Loucy (cell line): Measurements from ENCODE around the gene PPIP5K1.
"Not testable (repeated sequence)": the region's sequence is repeated elsewhere in the genome, so short reads cannot be mapped to it uniquely, and the experiment has no call there.

Source experiments
- EZH2phosphoT487 ChIP-seq: fragments of 200-600 bp; IDR thresholded peaks from 2 replicates; pipeline ENCODE4 v1.6.1; 2018; ENCODE audit warnings: antibody characterized with exemption, mild to moderate bottlenecking, moderate library complexity, borderline replicate concordance
- TF ChIP-seq, protein P1 (sequence below): fragments of 200-600 bp; sonication (generic); conservative IDR thresholded peaks from 2 replicates; pipeline ENCODE4 v1.5.1; 2014; ENCODE audit warnings: mild to moderate bottlenecking, antibody characterized with exemption, low read length

DNA sequence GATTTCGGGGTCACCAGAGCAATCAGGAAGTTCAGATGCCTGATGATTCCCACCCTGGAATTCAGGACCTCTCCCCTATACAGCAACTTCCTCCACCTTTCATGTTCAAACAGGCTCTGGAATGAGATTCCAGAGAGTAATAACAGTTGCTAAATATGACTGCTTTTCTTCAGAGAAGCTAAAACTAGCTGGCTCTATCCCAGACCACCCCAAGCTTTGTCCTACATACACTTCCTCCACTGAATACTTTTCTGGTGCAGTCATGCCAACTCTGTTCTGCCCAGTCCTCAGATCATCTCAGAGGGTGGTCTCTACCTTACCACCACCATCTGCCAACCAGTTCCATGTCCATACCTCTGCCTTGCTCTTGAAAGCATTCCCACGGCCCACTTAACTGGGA, 23.4 kb downstream of the PPIP5K1 start:
- TF ChIP-seq, protein P1, sequence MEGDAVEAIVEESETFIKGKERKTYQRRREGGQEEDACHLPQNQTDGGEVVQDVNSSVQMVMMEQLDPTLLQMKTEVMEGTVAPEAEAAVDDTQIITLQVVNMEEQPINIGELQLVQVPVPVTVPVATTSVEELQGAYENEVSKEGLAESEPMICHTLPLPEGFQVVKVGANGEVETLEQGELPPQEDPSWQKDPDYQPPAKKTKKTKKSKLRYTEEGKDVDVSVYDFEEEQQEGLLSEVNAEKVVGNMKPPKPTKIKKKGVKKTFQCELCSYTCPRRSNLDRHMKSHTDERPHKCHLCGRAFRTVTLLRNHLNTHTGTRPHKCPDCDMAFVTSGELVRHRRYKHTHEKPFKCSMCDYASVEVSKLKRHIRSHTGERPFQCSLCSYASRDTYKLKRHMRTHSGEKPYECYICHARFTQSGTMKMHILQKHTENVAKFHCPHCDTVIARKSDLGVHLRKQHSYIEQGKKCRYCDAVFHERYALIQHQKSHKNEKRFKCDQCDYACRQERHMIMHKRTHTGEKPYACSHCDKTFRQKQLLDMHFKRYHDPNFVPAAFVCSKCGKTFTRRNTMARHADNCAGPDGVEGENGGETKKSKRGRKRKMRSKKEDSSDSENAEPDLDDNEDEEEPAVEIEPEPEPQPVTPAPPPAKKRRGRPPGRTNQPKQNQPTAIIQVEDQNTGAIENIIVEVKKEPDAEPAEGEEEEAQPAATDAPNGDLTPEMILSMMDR: not testable (repeated sequence)
- not testable (repeated sequence) for TF ChIP-seq EZH2phosphoT487
